Measurements from ENCODE around the gene MRPS16.
A peak's percentile ranks its signal among the peaks of the same experiment; 100 is the strongest.
"Not testable (repeated sequence)": the region's sequence is repeated elsewhere in the genome, so short reads cannot be mapped to it uniquely, and the experiment has no call there.

Gene MRPS16

GRCh38 chr10:73262105-73262730 is 9.8 kb upstream of the MRPS16 start:
- no peaks in the 10 kb centered on the region for H3K27me3 ChIP-seq (ENCODE audit: control insufficient read depth in 1 of 2, insufficient read depth in 2 of 2, low read length in 2 of 2)
- no peak overlapping the region for H3K9ac ChIP-seq (ENCODE audit: low read depth in 1 of 2, low read length in 2 of 2)
- H3K9me3 ChIP-seq (ENCODE audit: control insufficient read depth in 1 of 2, low read length in 2 of 2) = no peaks in the 10 kb centered on the region
- H3K4me1 ChIP-seq (ENCODE audit: control insufficient read depth in 1 of 2, insufficient read depth in 2 of 2, low read length in 2 of 2) = peaks cover 0 to 8% of the 10 kb centered on the region in 2 donors
- no peak overlapping the region for H3K4me3 ChIP-seq (ENCODE audit: low read depth in 1 of 2, low read length in 2 of 2)
- H3K27ac ChIP-seq (ENCODE audit: low read depth, low read length) = no peak overlapping the region
- H3K36me3 ChIP-seq (ENCODE audit: control insufficient read depth in 1 of 2, insufficient read depth in 2 of 2, low read length in 2 of 2) = no peaks in the 10 kb centered on the region

DNA sequence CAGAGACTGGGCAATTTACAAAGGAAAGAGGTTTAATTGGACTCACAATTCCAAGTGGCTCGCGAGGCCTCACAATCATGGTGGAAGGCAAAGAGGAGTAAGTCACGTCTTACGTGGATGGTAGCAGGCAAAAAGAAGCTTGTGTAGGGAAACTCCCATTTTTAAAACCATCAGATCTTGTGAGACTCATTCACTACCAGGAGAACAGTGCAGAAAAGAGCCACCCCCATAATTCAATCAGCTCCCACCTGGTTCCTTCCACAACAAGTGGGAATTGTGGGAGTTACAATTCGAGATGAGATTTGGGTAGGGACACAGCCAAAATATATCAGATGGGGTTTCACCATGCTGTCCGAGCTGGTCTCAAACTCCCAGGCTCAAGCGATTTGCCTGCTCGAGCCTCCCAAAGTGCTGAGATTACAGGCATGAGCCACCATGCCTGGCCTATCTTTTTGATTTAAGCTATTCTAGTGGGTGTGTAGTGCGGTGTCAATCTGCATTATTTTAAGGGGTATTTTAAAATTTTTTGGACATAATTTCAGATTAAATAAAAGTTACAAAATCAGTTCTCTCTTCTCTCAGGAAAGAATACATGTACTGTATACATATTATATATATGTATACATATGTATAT is 9.0 kb upstream of the MRPS16 start:
- Histone ChIP-seq H3K27me3 (ENCODE audit: control insufficient read depth in 1 of 2, insufficient read depth in 2 of 2, low read length in 2 of 2) (no peaks in the 10 kb centered on the region), H3K4me1 (ENCODE audit: control insufficient read depth in 1 of 2, insufficient read depth in 2 of 2, low read length in 2 of 2) (peaks cover 0 to 8% of the 10 kb centered on the region in 2 donors), H3K9me3 (ENCODE audit: control insufficient read depth in 1 of 2, low read length in 2 of 2) (no peaks in the 10 kb centered on the region), H3K4me3 (ENCODE audit: low read depth in 1 of 2, low read length in 2 of 2) (no peak overlapping the region), H3K36me3 (ENCODE audit: control insufficient read depth in 1 of 2, insufficient read depth in 2 of 2, low read length in 2 of 2) (no peaks in the 10 kb centered on the region), H3K27ac (ENCODE audit: low read depth, low read length) (no peak overlapping the region), H3K9ac (ENCODE audit: low read depth in 1 of 2, low read length in 2 of 2) (no peak overlapping the region)

DNA sequence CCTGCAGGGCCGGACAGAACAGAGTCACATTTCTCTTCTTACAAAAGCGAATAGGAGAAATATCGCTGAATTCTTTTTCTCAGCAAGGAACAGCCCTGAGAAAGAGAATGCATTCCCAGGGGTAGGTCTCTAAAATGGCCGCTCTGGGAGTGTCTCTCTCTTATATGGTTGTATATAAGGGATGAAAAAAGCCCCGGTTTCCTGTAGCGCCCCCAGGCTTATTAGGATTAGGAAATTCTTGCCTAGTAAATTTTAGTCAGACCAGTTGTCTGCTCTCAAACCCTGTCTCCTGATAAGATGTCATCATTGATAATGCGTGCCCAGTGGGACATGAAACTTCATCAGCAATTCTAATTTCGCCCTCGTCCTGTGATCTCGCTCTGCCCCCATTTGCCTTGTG is 6.2 kb upstream of the MRPS16 start:
- not testable (repeated sequence) for H3K9me3 ChIP-seq (ENCODE audit: control insufficient read depth in 1 of 2, low read length in 2 of 2); H3K36me3 ChIP-seq (ENCODE audit: control insufficient read depth in 1 of 2, insufficient read depth in 2 of 2, low read length in 2 of 2); H3K4me3 ChIP-seq (ENCODE audit: low read depth in 1 of 2, low read length in 2 of 2); H3K9ac ChIP-seq (ENCODE audit: low read depth in 1 of 2, low read length in 2 of 2); H3K27me3 ChIP-seq (ENCODE audit: control insufficient read depth in 1 of 2, insufficient read depth in 2 of 2, low read length in 2 of 2); H3K27ac ChIP-seq (ENCODE audit: low read depth, low read length)
- peaks cover 3 to 12% of the 10 kb centered on the region in 2 donors for H3K4me1 ChIP-seq (ENCODE audit: control insufficient read depth in 1 of 2, insufficient read depth in 2 of 2, low read length in 2 of 2)

DNA sequence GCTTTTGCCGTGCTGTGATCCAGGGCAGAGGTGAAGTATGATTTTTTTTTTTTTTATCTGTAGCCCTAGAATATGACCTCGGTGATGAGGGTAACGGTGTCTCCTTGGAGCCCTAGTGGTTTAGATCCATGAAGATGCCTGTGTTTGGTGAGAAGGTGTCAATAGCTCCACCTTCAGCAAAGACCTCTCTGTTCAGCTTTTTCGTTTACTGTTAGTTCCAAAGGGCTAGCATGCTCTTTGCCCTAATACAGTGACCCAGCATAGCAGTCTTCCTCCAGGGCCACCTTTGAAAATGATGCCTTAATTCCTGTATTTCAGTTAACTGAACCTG is 746 bp upstream of the MRPS16 start:
- Histone ChIP-seq H3K36me3 (ENCODE audit: control insufficient read depth in 1 of 2, insufficient read depth in 2 of 2, low read length in 2 of 2) (peaks cover 0 to 9% of the 10 kb centered on the region in 2 donors), H3K27ac (ENCODE audit: low read depth, low read length) (peak overlapping the region; percentile 93), H3K4me1 (ENCODE audit: control insufficient read depth in 1 of 2, insufficient read depth in 2 of 2, low read length in 2 of 2) (peaks cover 15 to 26% of the 10 kb centered on the region in 2 donors), H3K27me3 (ENCODE audit: control insufficient read depth in 1 of 2, insufficient read depth in 2 of 2, low read length in 2 of 2) (no peaks in the 10 kb centered on the region), H3K9ac (ENCODE audit: low read depth in 1 of 2, low read length in 2 of 2) (peak overlapping the region; percentile 96 to 98), H3K9me3 (ENCODE audit: control insufficient read depth in 1 of 2, low read length in 2 of 2) (no peaks in the 10 kb centered on the region), H3K4me3 (ENCODE audit: low read depth in 1 of 2, low read length in 2 of 2) (peak overlapping the region; percentile 99 to 100)

DNA sequence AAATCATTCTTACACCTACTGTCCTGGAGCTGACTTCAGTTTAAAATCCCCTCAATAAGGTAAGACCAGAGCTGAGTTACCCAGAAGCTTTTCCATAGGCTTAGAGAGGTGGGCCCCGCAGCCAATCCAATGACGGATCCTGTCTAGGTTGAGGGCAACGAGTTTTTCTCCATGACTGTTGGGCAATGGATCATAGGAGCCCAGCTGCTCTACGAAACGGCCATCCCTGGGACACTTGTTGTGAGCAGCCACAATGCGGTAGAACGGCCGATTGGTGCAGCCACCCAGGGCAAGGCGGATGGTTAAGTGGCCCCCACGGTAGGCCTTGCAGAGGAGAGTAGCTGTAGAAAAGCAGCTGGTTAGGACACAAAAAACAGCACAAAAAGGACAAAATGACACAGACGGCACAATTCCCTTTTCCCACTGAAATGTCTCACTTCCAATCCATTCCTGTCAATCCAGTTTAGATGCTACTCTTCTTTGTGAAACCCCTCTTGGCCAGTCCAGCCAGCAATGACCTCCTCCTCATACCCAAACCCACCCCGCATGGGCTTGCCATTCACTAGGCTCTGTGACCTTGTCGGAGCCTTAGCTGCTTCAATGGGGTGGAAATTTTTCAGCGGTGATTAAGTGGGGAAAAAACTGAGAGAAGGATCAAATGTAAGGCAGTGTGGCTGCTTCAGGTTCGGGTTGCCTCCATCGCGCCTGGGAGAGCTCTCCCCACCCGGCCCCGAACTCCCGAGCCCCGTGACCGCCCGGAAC is 580 bp downstream of the MRPS16 start:
- Histone ChIP-seq H3K27me3 (ENCODE audit: control insufficient read depth in 1 of 2, insufficient read depth in 2 of 2, low read length in 2 of 2) (no peaks in the 10 kb centered on the region), H3K36me3 (ENCODE audit: control insufficient read depth in 1 of 2, insufficient read depth in 2 of 2, low read length in 2 of 2) (peaks cover 0 to 9% of the 10 kb centered on the region in 2 donors), H3K4me1 (ENCODE audit: control insufficient read depth in 1 of 2, insufficient read depth in 2 of 2, low read length in 2 of 2) (peaks cover 24 to 33% of the 10 kb centered on the region in 2 donors), H3K9me3 (ENCODE audit: control insufficient read depth in 1 of 2, low read length in 2 of 2) (no peaks in the 10 kb centered on the region), H3K9ac (ENCODE audit: low read depth in 1 of 2, low read length in 2 of 2) (peak overlapping the region; percentile 93 to 98), H3K27ac (ENCODE audit: low read depth, low read length) (peak overlapping the region; percentile 93), H3K4me3 (ENCODE audit: low read depth in 1 of 2, low read length in 2 of 2) (peak overlapping the region; percentile 99 to 100)

GRCh38 chr10:73248259-73248724 is 4.2 kb downstream of the MRPS16 start:
- peak overlapping the region in 1 of 2 donors; percentile 45 for H3K9ac ChIP-seq (ENCODE audit: low read depth in 1 of 2, low read length in 2 of 2)
- H3K9me3 ChIP-seq (ENCODE audit: control insufficient read depth in 1 of 2, low read length in 2 of 2) = no peaks in the 10 kb centered on the region
- H3K36me3 ChIP-seq (ENCODE audit: control insufficient read depth in 1 of 2, insufficient read depth in 2 of 2, low read length in 2 of 2) = peaks cover 0 to 16% of the 10 kb centered on the region in 2 donors
- no peak overlapping the region for H3K4me3 ChIP-seq (ENCODE audit: low read depth in 1 of 2, low read length in 2 of 2)
- peaks cover 34 to 40% of the 10 kb centered on the region in 2 donors for H3K4me1 ChIP-seq (ENCODE audit: control insufficient read depth in 1 of 2, insufficient read depth in 2 of 2, low read length in 2 of 2)
- no peak overlapping the region for H3K27ac ChIP-seq (ENCODE audit: low read depth, low read length)
- no peaks in the 10 kb centered on the region for H3K27me3 ChIP-seq (ENCODE audit: control insufficient read depth in 1 of 2, insufficient read depth in 2 of 2, low read length in 2 of 2)

DNA sequence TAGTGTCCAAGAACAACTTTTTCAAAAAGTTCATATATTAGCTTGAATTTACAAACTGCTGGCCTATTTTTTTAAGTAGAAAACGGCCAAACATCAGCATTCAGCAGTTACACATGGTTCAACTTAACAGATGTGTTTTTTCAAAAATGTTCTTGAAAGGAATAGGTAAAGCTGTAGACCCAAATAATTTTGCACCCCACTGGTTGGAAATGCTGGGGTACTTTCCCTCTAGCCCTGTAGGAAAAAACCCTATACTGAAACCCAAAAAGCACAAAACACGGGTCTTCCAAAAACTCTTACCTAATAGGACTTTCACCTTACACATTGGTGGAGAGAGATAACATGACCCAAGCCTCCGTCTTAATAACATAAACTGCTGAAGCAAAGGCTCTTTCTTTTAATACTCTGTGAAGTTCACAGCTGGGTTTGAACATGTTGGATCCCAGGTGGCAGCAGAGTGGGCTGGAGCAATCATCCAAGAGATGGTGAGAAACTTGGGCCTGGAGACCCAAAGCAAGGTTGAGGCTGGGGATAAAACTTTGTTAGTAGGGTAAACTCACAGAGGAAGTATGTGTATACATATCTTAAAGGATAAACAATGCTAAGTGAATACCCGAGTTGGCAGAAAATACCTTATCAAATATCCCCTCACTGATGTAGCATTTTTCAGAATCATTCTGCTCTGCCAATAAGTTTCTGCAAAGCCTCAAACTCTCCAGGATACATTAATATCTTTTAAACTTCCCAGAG is 4.8 kb downstream of the MRPS16 start:
- Histone ChIP-seq H3K36me3 (ENCODE audit: control insufficient read depth in 1 of 2, insufficient read depth in 2 of 2, low read length in 2 of 2) (peaks cover 0 to 22% of the 10 kb centered on the region in 2 donors), H3K9me3 (ENCODE audit: control insufficient read depth in 1 of 2, low read length in 2 of 2) (no peaks in the 10 kb centered on the region), H3K27ac (ENCODE audit: low read depth, low read length) (peak overlapping the region; percentile 82), H3K9ac (ENCODE audit: low read depth in 1 of 2, low read length in 2 of 2) (peak overlapping the region; percentile 45 to 65), H3K4me3 (ENCODE audit: low read depth in 1 of 2, low read length in 2 of 2) (peak overlapping the region; percentile 68 to 91), H3K4me1 (ENCODE audit: control insufficient read depth in 1 of 2, insufficient read depth in 2 of 2, low read length in 2 of 2) (peaks cover 34 to 36% of the 10 kb centered on the region in 2 donors), H3K27me3 (ENCODE audit: control insufficient read depth in 1 of 2, insufficient read depth in 2 of 2, low read length in 2 of 2) (no peaks in the 10 kb centered on the region)

- H3K27me3 ChIP-seq (ENCODE audit: control insufficient read depth in 1 of 2, insufficient read depth in 2 of 2, low read length in 2 of 2) = no peaks in the 10 kb centered on the region
- peaks cover 0 to 28% of the 10 kb centered on the region in 2 donors for H3K36me3 ChIP-seq (ENCODE audit: control insufficient read depth in 1 of 2, insufficient read depth in 2 of 2, low read length in 2 of 2)
- peak within 1 kb of the TSS; percentile 82 for H3K27ac ChIP-seq (ENCODE audit: low read depth, low read length)
- peak within 1 kb of the TSS; percentile 65 to 71 for H3K9ac ChIP-seq (ENCODE audit: low read depth in 1 of 2, low read length in 2 of 2)
- H3K4me3 ChIP-seq (ENCODE audit: low read depth in 1 of 2, low read length in 2 of 2) = peak within 1 kb of the TSS; percentile 68 to 91
- H3K4me1 ChIP-seq (ENCODE audit: control insufficient read depth in 1 of 2, insufficient read depth in 2 of 2, low read length in 2 of 2) = peaks cover 34% of the 10 kb centered on the region in 2 donors
- no peaks in the 10 kb centered on the region for H3K9me3 ChIP-seq (ENCODE audit: control insufficient read depth in 1 of 2, low read length in 2 of 2)
These were observed 5.6 kb downstream of the MRPS16 start, which contains the start of gene DNAJC9 for GRCh38 chr10:73246646-73247508. Gene DNAJC9, minus strand, starts transcription at chr10:73247255. Its CDS starts 66 bp downstream, at chr10:73247189.

DNA sequence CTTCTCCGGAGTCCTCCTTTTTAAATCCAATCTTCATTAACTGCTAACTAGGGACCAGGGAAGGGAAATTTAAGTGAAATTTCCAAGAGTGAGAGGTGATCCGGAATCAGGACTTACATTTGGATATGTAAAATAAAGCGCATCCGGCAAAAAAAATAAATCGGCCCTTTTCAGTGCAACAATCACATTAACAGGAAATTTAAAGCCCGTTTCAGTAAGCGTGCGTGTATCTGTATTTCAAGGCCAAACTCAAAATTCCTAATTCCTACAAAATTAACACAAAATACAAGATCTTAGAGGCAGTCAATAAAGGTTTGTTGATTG is 6.2 kb downstream of the MRPS16 start:
- H3K36me3 ChIP-seq (ENCODE audit: control insufficient read depth in 1 of 2, insufficient read depth in 2 of 2, low read length in 2 of 2) = peaks cover under 1 to 30% of the 10 kb centered on the region in 2 donors
- no peaks in the 10 kb centered on the region for H3K9me3 ChIP-seq (ENCODE audit: control insufficient read depth in 1 of 2, low read length in 2 of 2)
- peak overlapping the region; percentile 22 for H3K27ac ChIP-seq (ENCODE audit: low read depth, low read length)
- H3K9ac ChIP-seq (ENCODE audit: low read depth in 1 of 2, low read length in 2 of 2) = peak overlapping the region; percentile 65 to 71
- peaks cover 28 to 33% of the 10 kb centered on the region in 2 donors for H3K4me1 ChIP-seq (ENCODE audit: control insufficient read depth in 1 of 2, insufficient read depth in 2 of 2, low read length in 2 of 2)
- no peaks in the 10 kb centered on the region for H3K27me3 ChIP-seq (ENCODE audit: control insufficient read depth in 1 of 2, insufficient read depth in 2 of 2, low read length in 2 of 2)
- H3K4me3 ChIP-seq (ENCODE audit: low read depth in 1 of 2, low read length in 2 of 2) = peak overlapping the region; percentile 68 to 91

Data from duodenal mucosa (tissue), 2 donors.